Heart right ventricle (tissue), 16 donors: ENCODE measurements around the gene ITSN1. TPM values are rescaled to one million over a fixed set of nuclear protein-coding genes. Genes with fewer than 3 reads are reported as not detected.

ENCODE experiments used
- ATAC-seq, 8 donors: fragments of 200-7000 bp; cut with Tn5 transposase; one replicate each; pipeline ENCODE4 v1.9.1; 2020; ENCODE audit warnings: mild to moderate bottlenecking in 8 of 8, moderate library complexity in 8 of 8, moderate number of reproducible peaks in 1 of 8
- DNase-seq, 2 donors: peaks; one replicate each; pipeline ENCODE4 v3.0.0-alpha.2; 2020
- H3K27ac ChIP-seq, 10 donors: fragments of 200-600 bp; sonication (generic) in 2 of 10; one replicate each; pipeline versions ENCODE4 v1.5.0 to v1.8.0; 2020 to 2022; ENCODE audit warnings: mild to moderate bottlenecking in 3 of 10
- H3K27me3 ChIP-seq, 7 donors: fragments of 200-600 bp; one replicate each; pipeline ENCODE4 v1.8.0; 2021 to 2022; ENCODE audit warnings: mild to moderate bottlenecking in 2 of 7
- H3K36me3 ChIP-seq, 9 donors: fragments of 200-600 bp; sonication (generic) in 1 of 9; one replicate each; pipeline versions ENCODE4 v1.5.0 to v1.8.0; 2020 to 2022; ENCODE audit warnings: mild to moderate bottlenecking in 2 of 9
- H3K4me1 ChIP-seq, 9 donors: fragments of 200-600 bp; sonication (generic) in 1 of 9; one replicate each; pipeline versions ENCODE4 v1.5.0 to v1.8.0; 2020 to 2022; ENCODE audit warnings: mild to moderate bottlenecking in 4 of 9
- H3K4me3 ChIP-seq, 10 donors: fragments of 200-600 bp; sonication (generic) in 2 of 10; one replicate each; pipeline versions ENCODE4 v1.5.0 to v1.8.0; 2020 to 2022; ENCODE audit warnings: mild to moderate bottlenecking in 7 of 10, moderate library complexity in 2 of 10
- H3K9me3 ChIP-seq, 11 donors: fragments of 200-600 bp in 10 of 11; sonication (generic) in 2 of 11; one replicate each; pipeline versions ENCODE4 v1.5.0 to v1.8.0; 2013 to 2022; ENCODE audit warnings: mild to moderate bottlenecking in 2 of 11, control low read depth in 1 of 11, moderate library complexity in 1 of 11
- CTCF ChIP-seq, 9 donors: fragments of 200-600 bp; sonication (generic) in 2 of 9; IDR thresholded peaks; one replicate each; pipeline versions ENCODE4 v1.5.0 to v1.8.0; 2021 to 2022; ENCODE audit warnings: antibody characterized with exemption in 9 of 9, mild to moderate bottlenecking in 5 of 9, moderate library complexity in 1 of 9
- WGBS, 2 donors: extraction: QIAGEN DNeasy Blood & Tissue Kit; methylation state at CpG; one replicate each; pipeline ENCODE4 v1.1.7; 2013; ENCODE audit warnings: inconsistent platforms in 1 of 2; 5-methylcytosine and 5-hydroxymethylcytosine counted together
- intact Hi-C, 10 donors: fragments of 100-400 bp; cut with DNase I; formaldehyde crosslinking; loops; one replicate each; pipeline versions ENCODE4 v1.11.1 to v1.14.2; 2022
- polyA plus RNA-seq, 2 donors: library from polyadenylated mRNA; stranded (reverse); fragments of 200-250 nt; gene quantifications; one replicate each; pipeline ENCODE4 v1.2.3, GENCODE V29; 2013
- total RNA-seq, 10 donors: library from RNA; stranded (reverse); fragmentation: NEBNext Ultra II Directional in 3 of 10; extraction: Animal tissue kit (Norgen Biotek cat#: 25700) in 3 of 10; gene quantifications; one replicate each; pipeline versions ENCODE4 v1.2.1 to v1.2.4, GENCODE V29; 2021 to 2023
- donor health status: Arrhythmogenic right ventricular cardiomyopathy.
- donor health status: ischemic (EF 13 %, LVEDD 7.1; RV severe dilation, severe dysfunction).
- donor health status: healthy with polysubstance abuse.
- donor health status: DM: no; HTN: yes; CAD: no.
- donor health status: DM: no; HTN: no; CAD: no.
- donor health status: ischemic (EF 25% LVEDD 6.9; RV normal size, moderate dysfunction).
- donor health status: ischemic (EF 25% LVEDD 5.7; RV mildly dilated, moderate dysfunction).
- donor health status: healthy.
- donor health status: DM: yes; HTN: yes; CAD: no.
- donor health status: Ischemic cardiomyopathy.
- donor health status: ischemic (EF 35%, LVEDD 5.7; RV mildly dilated, moderate dysfunction).
- donor health status: nonischemic (EF 11% LVEDD 7.7; RV severe dilation, severe dysfunction).
- donor health status: DM: yes; HTN: yes; CAD: no.
- donor health status: PGD.
- donor health status: ischemic (EF 29% LVEDD 5.4; RV normal size, mild dysfunction).
- donor health status: nonischemic (EF 23%, LVEDD 6.1; RV moderate dilation, normal function).

ITSN1 gene
- total and polyA plus RNA-seq, 12 donors: 14.6 to 47.3 (median 32.3) TPM

- Histone ChIP-seq H3K27ac (peak overlapping the region in 5 of 10 donors; percentile 6 to 44 (median 13)), H3K36me3 (peaks cover 0 to 7% (median 0%) of the 10 kb centered on the region in 9 donors), H3K9me3 (peaks cover 0 to 10% (median 0%) of the 10 kb centered on the region in 11 donors), H3K27me3 (no peaks in the 10 kb centered on the region), H3K4me1 (peaks cover 0 to 39% (median 14%) of the 10 kb centered on the region in 9 donors), H3K4me3 (no peak overlapping the region)
- TF ChIP-seq CTCF (IDR thresholded peaks at IDR 0.05): no peak
- 48 to 51% methylated on average over 20 of the region's 20 CpGs for WGBS, 2 donors
- DNase-seq: peak; percentile 22 to 37
- intact Hi-C loops: no loop called here
- ATAC-seq: peak; percentile 46 to 92 (median 75)
These were observed 202.0 kb downstream of the ITSN1 start for GRCh38 chr21:33844104-33844889.

GRCh38 chr21:33844890-33845205, 202.5 kb downstream of the ITSN1 start:
- H3K27ac ChIP-seq: peak overlapping the region in 1 of 10 donors; percentile 44
- no peak overlapping the region for H3K4me3 ChIP-seq
- ATAC-seq (peak in 2 of 8 donors; percentile 4 to 9), DNase-seq (no peak)
- peaks cover 0 to 2% (median 0%) of the 10 kb centered on the region in 9 donors for H3K36me3 ChIP-seq
- WGBS, 2 donors: 90 to 91% methylated on average over 6 of the region's 6 CpGs
- H3K4me1 ChIP-seq: peaks cover 0 to 39% (median 14%) of the 10 kb centered on the region in 9 donors
- TF ChIP-seq CTCF (IDR thresholded peaks at IDR 0.05): no peak
- no peaks in the 10 kb centered on the region for H3K27me3 ChIP-seq
- peaks cover 0 to 10% (median 0%) of the 10 kb centered on the region in 11 donors for H3K9me3 ChIP-seq
- intact Hi-C loops: no loop called here

- WGBS, 2 donors: 84 to 99% methylated on average over 3 of the region's 3 CpGs
- Histone ChIP-seq H3K4me3 (no peak overlapping the region), H3K27ac (no peak overlapping the region), H3K36me3 (no peaks in the 10 kb centered on the region), H3K27me3 (no peaks in the 10 kb centered on the region), H3K9me3 (peaks cover 0 to 10% (median 0%) of the 10 kb centered on the region in 11 donors), H3K4me1 (peaks cover 0 to 37% (median 14%) of the 10 kb centered on the region in 9 donors)
- ATAC-seq: no peak
- no peak for TF ChIP-seq CTCF (IDR thresholded peaks at IDR 0.05)
- no peak for DNase-seq
- intact Hi-C loops: no loop called here
These were observed 203.8 kb downstream of the ITSN1 start for GRCh38 chr21:33846141-33846540.

GRCh38 chr21:33847588-33848248, 205.4 kb downstream of the ITSN1 start:
- no peak for DNase-seq
- Histone ChIP-seq H3K4me1 (peaks cover 0 to 22% (median 14%) of the 10 kb centered on the region in 9 donors), H3K27me3 (no peaks in the 10 kb centered on the region), H3K4me3 (no peak overlapping the region), H3K9me3 (peaks cover 0 to 10% (median 0%) of the 10 kb centered on the region in 11 donors), H3K27ac (no peak overlapping the region), H3K36me3 (no peaks in the 10 kb centered on the region)
- intact Hi-C loops: no loop called here
- 91 to 93% methylated on average over 19 of the region's 19 CpGs for WGBS, 2 donors
- no peak for ATAC-seq
- no peak for TF ChIP-seq CTCF (IDR thresholded peaks at IDR 0.05)
